ENCODE measurements around the gene CEP112. TPM values are rescaled to one million over a fixed set of nuclear protein-coding genes. Genes with fewer than 3 reads are reported as not detected.

The CEP112 gene
- total and polyA plus RNA-seq, 2 experiments from 2014 or later: 4.0 to 4.3 TPM

DNA sequence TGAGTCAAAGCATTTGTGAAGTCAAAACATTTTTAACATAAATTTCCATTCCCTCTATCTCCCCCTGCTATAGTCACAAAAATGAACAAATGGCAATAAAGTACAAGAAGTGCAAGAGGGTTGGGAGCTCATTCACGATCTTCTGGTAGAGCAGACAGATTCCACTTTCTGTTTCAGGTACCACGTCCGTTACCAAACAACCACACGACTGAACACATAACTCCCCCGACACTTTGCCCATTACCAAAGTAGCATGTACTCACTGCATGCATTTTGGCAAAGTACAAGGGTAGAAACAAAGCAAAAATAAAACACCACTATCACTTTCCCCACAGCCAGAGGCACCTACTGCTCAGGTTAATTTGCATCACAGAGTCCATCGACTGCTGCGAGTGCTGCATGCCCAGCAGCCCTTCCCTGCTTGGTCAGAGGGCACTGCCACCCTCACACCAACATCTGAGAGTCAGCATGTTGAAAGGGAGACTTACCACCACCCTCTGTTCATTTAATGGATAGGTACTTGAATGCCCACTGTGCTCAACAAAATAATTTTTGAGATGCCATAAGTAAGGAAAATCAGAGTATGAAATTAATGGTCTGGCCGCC lies 480.2 kb downstream of the CEP112 start:
- no peak overlapping the region for H3K27ac Mint-ChIP-seq
- no peak overlapping the region for H2AFZ ChIP-seq
- H3K27me3 Mint-ChIP-seq (ENCODE audit: insufficient read depth, low read depth, poor library complexity): no peaks in the 10 kb centered on the region
- no peaks in the 10 kb centered on the region for H3K27me3 ChIP-seq (ENCODE audit: insufficient read depth)
- 0 out of 2 replicates have a peak overlapping the region, but pooled peaks have one; percentile 39 for H3K4me2 ChIP-seq
- no peak for DNase-seq (ENCODE audit: low spot score)
- TF ChIP-seq STAT1 (IDR thresholded peaks at IDR 0.05; ENCODE audit: unreplicated experiment) (no peak), JUNB (IDR thresholded peaks at IDR 0.05; ENCODE audit: unreplicated experiment) (no peak)
- H3K4me1 ChIP-seq (ENCODE audit: insufficient read depth): peaks cover 12% of the 10 kb centered on the region
- no peaks in the 10 kb centered on the region for H4K20me1 ChIP-seq (replicated peaks; ENCODE audit: insufficient read depth)
- H3K36me3 Mint-ChIP-seq (ENCODE audit: low read depth): no peaks in the 10 kb centered on the region
- H3K79me2 ChIP-seq (replicated peaks; ENCODE audit: insufficient read depth): no peaks in the 10 kb centered on the region
- H3K4me1 Mint-ChIP-seq: peaks cover 18% of the 10 kb centered on the region
- no peaks in the 10 kb centered on the region for H3K36me3 ChIP-seq (ENCODE audit: insufficient read depth)
- no peaks in the 10 kb centered on the region for H3K9me3 Mint-ChIP-seq
- peak; percentile 72 for ATAC-seq
- H3K9me2 ChIP-seq (ENCODE audit: insufficient read depth): 0 out of 2 replicates have a peak, but pooled peaks cover 7% of the 10 kb centered on the region
- no peak overlapping the region for H3K4me3 ChIP-seq
- no peak overlapping the region for H3K4me3 Mint-ChIP-seq
- H3F3A ChIP-seq (replicated peaks; ENCODE audit: low read depth): no peaks in the 10 kb centered on the region
- no peak overlapping the region for H3K27ac ChIP-seq (ENCODE audit: low read depth)

DNA sequence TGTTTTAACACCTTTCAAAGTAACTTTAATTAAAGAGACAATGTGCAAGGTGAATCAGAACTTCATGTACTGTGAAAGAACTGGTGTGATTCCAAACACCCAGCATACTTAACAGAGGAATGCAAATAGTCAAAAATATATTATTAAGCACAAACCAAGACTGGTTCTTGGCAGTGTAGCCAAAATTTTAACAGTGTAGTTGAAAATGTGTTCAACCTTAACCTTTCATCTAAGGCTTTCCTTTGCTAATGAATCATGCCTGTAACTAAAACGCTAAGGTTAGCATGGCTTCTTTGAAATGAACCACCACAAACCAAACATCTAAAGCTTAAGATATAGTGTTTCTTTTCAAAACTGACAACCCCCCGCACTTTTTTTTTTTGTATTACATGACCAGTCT lies 484.2 kb downstream of the CEP112 start:
- Mint-ChIP-seq H3K4me1 (peaks cover 21% of the 10 kb centered on the region), H3K27ac (no peak overlapping the region), H3K9me3 (no peaks in the 10 kb centered on the region), H3K27me3 (ENCODE audit: insufficient read depth, low read depth, poor library complexity) (no peaks in the 10 kb centered on the region), H3K4me3 (no peak overlapping the region), H3K36me3 (ENCODE audit: low read depth) (no peaks in the 10 kb centered on the region)
- Histone ChIP-seq H3K4me3 (no peak overlapping the region), H3K4me1 (ENCODE audit: insufficient read depth) (peaks cover 16% of the 10 kb centered on the region), H3K27me3 (ENCODE audit: insufficient read depth) (no peaks in the 10 kb centered on the region), H4K20me1 (replicated peaks; ENCODE audit: insufficient read depth) (no peaks in the 10 kb centered on the region), H3K27ac (ENCODE audit: low read depth) (no peak overlapping the region), H3K79me2 (replicated peaks; ENCODE audit: insufficient read depth) (no peaks in the 10 kb centered on the region), H3K9me2 (ENCODE audit: insufficient read depth) (peaks cover 11% of the 10 kb centered on the region; the same call in 1 of the 2 replicates), H2AFZ (no peak overlapping the region), H3F3A (replicated peaks; ENCODE audit: low read depth) (no peaks in the 10 kb centered on the region), H3K36me3 (ENCODE audit: insufficient read depth) (no peaks in the 10 kb centered on the region), H3K4me2 (no peak overlapping the region)
- ATAC-seq: no peak
- no peak for DNase-seq (ENCODE audit: low spot score)
- TF ChIP-seq ZNF114 (CRISPR knock-in tag; IDR thresholded peaks at IDR 0.05): no peak
- TF ChIP-seq EZH2 (IDR thresholded peaks at IDR 0.05; ENCODE audit: low read depth, unreplicated experiment): no peak
- TF ChIP-seq, protein P1, sequence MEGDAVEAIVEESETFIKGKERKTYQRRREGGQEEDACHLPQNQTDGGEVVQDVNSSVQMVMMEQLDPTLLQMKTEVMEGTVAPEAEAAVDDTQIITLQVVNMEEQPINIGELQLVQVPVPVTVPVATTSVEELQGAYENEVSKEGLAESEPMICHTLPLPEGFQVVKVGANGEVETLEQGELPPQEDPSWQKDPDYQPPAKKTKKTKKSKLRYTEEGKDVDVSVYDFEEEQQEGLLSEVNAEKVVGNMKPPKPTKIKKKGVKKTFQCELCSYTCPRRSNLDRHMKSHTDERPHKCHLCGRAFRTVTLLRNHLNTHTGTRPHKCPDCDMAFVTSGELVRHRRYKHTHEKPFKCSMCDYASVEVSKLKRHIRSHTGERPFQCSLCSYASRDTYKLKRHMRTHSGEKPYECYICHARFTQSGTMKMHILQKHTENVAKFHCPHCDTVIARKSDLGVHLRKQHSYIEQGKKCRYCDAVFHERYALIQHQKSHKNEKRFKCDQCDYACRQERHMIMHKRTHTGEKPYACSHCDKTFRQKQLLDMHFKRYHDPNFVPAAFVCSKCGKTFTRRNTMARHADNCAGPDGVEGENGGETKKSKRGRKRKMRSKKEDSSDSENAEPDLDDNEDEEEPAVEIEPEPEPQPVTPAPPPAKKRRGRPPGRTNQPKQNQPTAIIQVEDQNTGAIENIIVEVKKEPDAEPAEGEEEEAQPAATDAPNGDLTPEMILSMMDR (conservative IDR thresholded peaks at IDR 0.05; ENCODE audit: low read depth in 2 of 2): no peak
- TF ChIP-seq, protein P2, sequence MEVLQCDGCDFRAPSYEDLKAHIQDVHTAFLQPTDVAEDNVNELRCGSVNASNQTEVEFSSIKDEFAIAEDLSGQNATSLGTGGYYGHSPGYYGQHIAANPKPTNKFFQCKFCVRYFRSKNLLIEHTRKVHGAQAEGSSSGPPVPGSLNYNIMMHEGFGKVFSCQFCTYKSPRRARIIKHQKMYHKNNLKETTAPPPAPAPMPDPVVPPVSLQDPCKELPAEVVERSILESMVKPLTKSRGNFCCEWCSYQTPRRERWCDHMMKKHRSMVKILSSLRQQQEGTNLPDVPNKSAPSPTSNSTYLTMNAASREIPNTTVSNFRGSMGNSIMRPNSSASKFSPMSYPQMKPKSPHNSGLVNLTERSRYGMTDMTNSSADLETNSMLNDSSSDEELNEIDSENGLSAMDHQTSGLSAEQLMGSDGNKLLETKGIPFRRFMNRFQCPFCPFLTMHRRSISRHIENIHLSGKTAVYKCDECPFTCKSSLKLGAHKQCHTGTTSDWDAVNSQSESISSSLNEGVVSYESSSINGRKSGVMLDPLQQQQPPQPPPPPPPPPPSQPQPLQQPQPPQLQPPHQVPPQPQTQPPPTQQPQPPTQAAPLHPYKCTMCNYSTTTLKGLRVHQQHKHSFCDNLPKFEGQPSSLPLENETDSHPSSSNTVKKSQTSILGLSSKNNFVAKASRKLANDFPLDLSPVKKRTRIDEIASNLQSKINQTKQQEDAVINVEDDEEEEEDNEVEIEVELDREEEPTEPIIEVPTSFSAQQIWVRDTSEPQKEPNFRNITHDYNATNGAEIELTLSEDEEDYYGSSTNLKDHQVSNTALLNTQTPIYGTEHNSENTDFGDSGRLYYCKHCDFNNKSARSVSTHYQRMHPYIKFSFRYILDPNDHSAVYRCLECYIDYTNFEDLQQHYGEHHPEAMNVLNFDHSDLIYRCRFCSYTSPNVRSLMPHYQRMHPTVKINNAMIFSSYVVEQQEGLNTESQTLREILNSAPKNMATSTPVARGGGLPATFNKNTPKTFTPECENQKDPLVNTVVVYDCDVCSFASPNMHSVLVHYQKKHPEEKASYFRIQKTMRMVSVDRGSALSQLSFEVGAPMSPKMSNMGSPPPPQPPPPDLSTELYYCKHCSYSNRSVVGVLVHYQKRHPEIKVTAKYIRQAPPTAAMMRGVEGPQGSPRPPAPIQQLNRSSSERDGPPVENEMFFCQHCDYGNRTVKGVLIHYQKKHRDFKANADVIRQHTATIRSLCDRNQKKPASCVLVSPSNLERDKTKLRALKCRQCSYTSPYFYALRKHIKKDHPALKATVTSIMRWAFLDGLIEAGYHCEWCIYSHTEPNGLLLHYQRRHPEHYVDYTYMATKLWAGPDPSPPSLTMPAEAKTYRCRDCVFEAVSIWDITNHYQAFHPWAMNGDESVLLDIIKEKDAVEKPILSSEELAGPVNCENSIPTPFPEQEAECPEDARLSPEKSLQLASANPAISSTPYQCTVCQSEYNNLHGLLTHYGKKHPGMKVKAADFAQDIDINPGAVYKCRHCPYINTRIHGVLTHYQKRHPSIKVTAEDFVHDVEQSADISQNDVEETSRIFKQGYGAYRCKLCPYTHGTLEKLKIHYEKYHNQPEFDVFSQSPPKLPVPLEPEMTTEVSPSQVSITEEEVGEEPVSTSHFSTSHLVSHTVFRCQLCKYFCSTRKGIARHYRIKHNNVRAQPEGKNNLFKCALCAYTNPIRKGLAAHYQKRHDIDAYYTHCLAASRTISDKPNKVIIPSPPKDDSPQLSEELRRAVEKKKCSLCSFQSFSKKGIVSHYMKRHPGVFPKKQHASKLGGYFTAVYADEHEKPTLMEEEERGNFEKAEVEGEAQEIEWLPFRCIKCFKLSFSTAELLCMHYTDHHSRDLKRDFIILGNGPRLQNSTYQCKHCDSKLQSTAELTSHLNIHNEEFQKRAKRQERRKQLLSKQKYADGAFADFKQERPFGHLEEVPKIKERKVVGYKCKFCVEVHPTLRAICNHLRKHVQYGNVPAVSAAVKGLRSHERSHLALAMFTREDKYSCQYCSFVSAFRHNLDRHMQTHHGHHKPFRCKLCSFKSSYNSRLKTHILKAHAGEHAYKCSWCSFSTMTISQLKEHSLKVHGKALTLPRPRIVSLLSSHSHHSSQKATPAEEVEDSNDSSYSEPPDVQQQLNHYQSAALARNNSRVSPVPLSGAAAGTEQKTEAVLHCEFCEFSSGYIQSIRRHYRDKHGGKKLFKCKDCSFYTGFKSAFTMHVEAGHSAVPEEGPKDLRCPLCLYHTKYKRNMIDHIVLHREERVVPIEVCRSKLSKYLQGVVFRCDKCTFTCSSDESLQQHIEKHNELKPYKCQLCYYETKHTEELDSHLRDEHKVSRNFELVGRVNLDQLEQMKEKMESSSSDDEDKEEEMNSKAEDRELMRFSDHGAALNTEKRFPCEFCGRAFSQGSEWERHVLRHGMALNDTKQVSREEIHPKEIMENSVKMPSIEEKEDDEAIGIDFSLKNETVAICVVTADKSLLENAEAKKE (CRISPR knock-in tag; IDR thresholded peaks at IDR 0.05): no peak
- TF ChIP-seq EZH2phosphoT487 (IDR thresholded peaks at IDR 0.05; ENCODE audit: unreplicated experiment): no peak
- TF ChIP-seq, protein P3, sequence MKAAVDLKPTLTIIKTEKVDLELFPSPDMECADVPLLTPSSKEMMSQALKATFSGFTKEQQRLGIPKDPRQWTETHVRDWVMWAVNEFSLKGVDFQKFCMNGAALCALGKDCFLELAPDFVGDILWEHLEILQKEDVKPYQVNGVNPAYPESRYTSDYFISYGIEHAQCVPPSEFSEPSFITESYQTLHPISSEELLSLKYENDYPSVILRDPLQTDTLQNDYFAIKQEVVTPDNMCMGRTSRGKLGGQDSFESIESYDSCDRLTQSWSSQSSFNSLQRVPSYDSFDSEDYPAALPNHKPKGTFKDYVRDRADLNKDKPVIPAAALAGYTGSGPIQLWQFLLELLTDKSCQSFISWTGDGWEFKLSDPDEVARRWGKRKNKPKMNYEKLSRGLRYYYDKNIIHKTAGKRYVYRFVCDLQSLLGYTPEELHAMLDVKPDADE (IDR thresholded peaks at IDR 0.05): no peak
- TF ChIP-seq CREB1 (CRISPR knock-in tag; IDR thresholded peaks at IDR 0.05; ENCODE audit: low read depth): no peak
- TF ChIP-seq ZNF331 (CRISPR knock-in tag; IDR thresholded peaks at IDR 0.05; ENCODE audit: low read depth): no peak
- TF ChIP-seq POLR2AphosphoS5 (IDR thresholded peaks at IDR 0.05; ENCODE audit: low read depth): no peak
- no peak for TF ChIP-seq JUNB (IDR thresholded peaks at IDR 0.05; ENCODE audit: unreplicated experiment)
